HG03460 (cell line): ENCODE data around the gene MBNL2.
"Not testable (repeated sequence)": the region's sequence is repeated elsewhere in the genome, so short reads cannot be mapped to it uniquely, and the experiment has no call there.

Experiments
- ATAC-seq: cut with Tn5 transposase; IDR thresholded peaks from one replicate; pipeline ENCODE4 v1.9.1; 2021; ENCODE audit not compliant: unreplicated experiment

Gene MBNL2

GRCh38 chr13:97207252-97207651 is 14.9 kb upstream of the MBNL2 start:
- not testable (repeated sequence) for ATAC-seq

DNA sequence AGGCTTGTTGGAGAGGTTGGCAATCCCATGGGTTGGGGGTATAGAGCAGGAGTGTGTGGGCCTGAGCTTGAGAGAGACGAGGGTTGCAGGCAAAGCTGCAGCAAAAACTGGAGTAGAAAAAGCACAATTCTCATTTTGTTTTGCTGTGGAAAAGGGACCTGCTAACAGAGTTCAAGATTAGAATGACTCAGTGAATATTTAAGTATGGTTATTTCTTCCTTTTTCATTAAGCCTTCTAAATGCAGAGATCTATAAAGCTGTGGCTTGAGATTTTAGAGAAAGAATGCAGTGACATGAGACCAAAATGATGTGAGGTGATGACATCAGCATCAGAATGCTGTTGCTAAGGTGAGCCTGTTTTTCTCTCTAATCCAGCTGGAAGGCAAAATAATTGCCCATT is 10.8 kb upstream of the MBNL2 start:
- no peak for ATAC-seq

- ATAC-seq, result no peak
Observed at GRCh38 chr13:97212004-97212403, 10.1 kb upstream of the MBNL2 start.

GRCh38 chr13:97212601-97213040 is 9.5 kb upstream of the MBNL2 start:
- no peak for ATAC-seq

DNA sequence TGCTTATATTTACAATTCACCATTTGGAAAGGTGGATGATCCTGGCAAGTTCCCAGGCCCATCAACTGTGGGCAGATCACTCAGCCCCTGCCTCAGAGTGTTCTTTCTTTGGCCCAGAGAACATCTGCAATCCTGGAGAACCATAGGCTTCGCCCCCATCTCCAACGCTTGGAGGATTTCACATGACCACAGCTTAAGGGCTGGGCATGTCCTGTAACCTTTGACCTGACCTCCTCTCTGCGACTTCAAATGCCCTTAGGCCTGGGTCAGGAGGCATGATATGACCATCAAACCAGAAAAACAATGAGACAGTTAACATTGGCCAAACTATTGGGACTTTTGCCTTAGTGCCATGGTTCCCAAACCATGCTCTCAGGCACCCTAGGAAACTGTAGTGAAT is 7.2 kb upstream of the MBNL2 start:
- peak; percentile 4 for ATAC-seq

- ATAC-seq, result peak; percentile 50
Observed at GRCh38 chr13:97215325-97215724, 6.8 kb upstream of the MBNL2 start.

- no peak for ATAC-seq
Observed at GRCh38 chr13:97219226-97219625, 2.9 kb upstream of the MBNL2 start.

DNA sequence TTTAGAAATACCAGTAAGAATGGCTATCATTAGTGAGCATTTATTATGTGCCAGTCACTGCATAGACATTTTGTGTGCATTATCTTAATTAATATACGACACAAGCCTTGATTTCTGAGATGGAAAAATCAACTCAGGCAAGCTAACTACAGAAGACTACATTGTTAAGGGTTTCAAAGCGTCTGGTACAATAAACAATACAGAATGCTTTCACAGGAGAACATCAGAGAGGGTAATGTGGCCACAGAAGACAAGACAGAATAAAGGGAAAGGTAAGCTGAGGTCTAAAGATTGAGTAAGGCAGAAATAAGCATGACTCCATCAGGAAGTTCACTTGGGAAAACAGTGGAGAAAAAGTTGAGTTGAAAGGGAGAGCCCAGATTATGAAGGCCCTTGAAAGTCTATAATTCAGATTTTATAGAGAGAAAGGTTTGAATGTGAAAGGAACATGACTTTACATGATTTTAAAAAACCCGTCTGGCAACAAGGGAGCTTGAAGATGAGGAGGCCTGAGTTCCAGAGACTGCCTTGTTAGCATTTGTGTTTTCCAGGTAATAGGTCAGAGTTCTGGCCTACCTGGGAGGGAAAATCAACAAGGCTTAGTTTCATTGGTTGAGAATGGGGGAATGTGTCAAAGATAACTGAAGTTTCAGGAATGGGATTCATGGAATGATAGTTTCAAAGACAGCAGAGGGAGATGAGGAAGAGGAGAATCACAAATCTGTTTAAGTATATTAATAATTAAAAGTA is 1.8 kb upstream of the MBNL2 start:
- no peak for ATAC-seq

DNA sequence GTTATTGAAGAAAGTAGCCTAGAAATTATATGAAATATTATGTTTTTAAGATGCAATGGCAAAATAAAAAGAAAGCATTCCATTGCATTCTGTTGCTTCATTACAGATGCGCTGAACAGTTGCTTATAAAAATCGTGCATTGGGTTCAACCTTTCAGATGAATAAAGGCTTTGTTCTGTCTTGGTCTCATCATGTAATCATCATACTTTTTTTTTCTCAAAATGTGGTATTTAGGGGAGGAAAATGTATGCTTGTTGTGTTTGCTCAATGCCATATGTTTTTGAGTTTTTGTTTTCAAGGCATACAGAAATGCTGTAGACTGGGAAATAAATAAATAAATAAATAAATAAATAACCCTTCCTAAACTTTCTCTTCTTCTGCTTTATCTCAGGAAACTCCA is 1.1 kb upstream of the MBNL2 start:
- no peak for ATAC-seq

DNA sequence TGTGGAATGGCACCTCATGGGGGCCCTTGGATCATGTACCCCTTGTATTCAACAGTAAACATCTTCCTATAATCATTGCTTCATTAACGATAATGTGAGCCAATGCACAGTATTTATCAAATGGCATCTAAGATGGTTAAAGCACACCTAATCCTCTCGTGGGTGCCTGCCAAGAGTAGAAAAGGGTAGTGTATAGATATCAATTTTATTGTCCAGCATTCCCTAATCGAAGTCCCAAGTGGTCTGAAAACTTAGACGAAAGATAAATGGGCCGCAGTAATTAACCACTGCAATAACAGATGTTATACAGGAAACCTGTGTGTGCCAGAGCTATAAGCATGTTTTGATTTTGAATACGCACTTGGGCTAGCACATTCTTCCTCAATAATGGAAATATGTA is 667 bp upstream of the MBNL2 start:
- no peak for ATAC-seq

- no peak for ATAC-seq
Observed at GRCh38 chr13:97223037-97223710, 1.0 kb downstream of the MBNL2 start.

GRCh38 chr13:97223711-97224541 is 1.8 kb downstream of the MBNL2 start:
- ATAC-seq, result no peak

- ATAC-seq, result no peak
Observed at GRCh38 chr13:97224544-97225300, 2.6 kb downstream of the MBNL2 start.

DNA sequence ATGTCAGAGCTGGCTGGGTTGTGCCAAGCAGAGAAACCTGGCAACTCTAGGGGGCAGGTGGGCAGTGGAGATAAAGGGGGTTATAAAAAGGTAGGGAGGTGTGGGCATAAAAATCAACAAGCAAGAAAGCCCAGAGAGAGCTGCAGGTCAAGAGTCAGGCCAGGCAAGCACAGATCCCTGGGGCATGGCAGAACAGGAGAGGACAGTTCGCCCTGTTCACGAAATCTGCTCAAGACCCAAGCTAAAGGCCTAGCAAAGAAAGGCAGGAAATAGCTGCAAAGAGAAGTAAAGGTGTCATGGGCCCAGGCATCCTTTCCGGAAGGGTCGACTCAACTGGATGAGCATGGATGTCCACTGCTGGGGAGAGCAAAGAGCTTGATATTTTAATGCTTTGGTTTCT is 3.4 kb downstream of the MBNL2 start:
- no peak for ATAC-seq

GRCh38 chr13:97226013-97226412 is 3.9 kb downstream of the MBNL2 start:
- no peak for ATAC-seq

GRCh38 chr13:97226788-97227627 is 4.9 kb downstream of the MBNL2 start:
- peak; percentile 49 for ATAC-seq

DNA sequence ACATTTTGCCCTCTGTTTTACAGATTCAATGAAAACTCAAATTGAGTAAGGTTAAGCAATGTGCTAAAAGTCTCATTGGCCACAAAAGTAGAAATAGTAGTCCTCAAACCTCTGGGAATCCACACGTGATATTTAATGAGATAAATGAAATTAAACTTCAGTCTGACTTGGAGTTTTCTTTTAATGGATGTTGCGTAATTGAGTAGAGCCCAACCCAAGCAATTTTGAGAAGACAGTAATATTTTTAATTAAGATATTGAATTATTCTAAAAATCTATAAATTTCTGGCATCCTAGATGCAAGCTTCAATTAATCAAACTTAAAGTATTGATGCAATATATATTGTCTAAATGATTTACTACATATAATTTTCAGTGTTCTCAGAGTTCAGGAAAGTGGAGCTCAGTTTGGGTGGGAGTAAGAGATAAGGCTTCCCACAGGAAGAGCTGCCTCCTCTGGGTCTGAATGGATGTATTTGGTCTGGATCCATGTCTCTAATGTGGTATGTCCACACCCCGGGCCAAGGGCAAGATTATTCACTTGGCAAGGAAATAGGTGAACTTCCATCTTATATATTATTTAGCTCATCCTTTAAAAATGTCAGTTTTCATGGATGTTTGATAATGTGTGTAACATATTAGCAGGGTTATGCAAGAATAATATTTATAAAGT is 6.9 kb downstream of the MBNL2 start:
- no peak for ATAC-seq

- ATAC-seq, result no peak
Observed at GRCh38 chr13:97229699-97230098, 7.6 kb downstream of the MBNL2 start.

- ATAC-seq, result no peak
Observed at GRCh38 chr13:97231118-97231828, 9.1 kb downstream of the MBNL2 start.
